ENCODE measurements around the gene CDA.

CDA gene

GRCh38 chr1:20588634-20589225 is at the start of gene CDA:
TSS of gene CDA (plus strand) at chr1:20589097. CDS start at chr1:20589130, 33 bp downstream.
- no peak for DNase-seq (ENCODE audit: low read depth in 2 of 2)

GRCh38 chr1:20540281-20540680 is 48.6 kb upstream of the CDA start:
- no peak for DNase-seq (ENCODE audit: low read depth in 2 of 2)

- DNase-seq (ENCODE audit: low read depth in 2 of 2), result no peak
Measured at GRCh38 chr1:20546637-20547036, 42.3 kb upstream of the CDA start.

GRCh38 chr1:20551161-20551560 is 37.7 kb upstream of the CDA start:
- DNase-seq (ENCODE audit: low read depth in 2 of 2), result no peak

GRCh38 chr1:20551945-20552727 is 36.8 kb upstream of the CDA start, which contains the start of gene FAM43B:
TSS of gene FAM43B (plus strand) at chr1:20552573. CDS start at chr1:20552974, 401 bp downstream.
- DNase-seq (ENCODE audit: low read depth in 2 of 2), result no peak

GRCh38 chr1:20552728-20553445 is 36.0 kb upstream of the CDA start:
- DNase-seq (ENCODE audit: low read depth in 2 of 2), result no peak

GRCh38 chr1:20555025-20555757 is 33.7 kb upstream of the CDA start:
- DNase-seq (ENCODE audit: low read depth in 2 of 2), result no peak

- no peak for DNase-seq (ENCODE audit: low read depth in 2 of 2)
Measured at GRCh38 chr1:20555758-20556120, 33.2 kb upstream of the CDA start.

GRCh38 chr1:20558191-20558590 is 30.7 kb upstream of the CDA start:
- no peak for DNase-seq (ENCODE audit: low read depth in 2 of 2)

GRCh38 chr1:20560966-20561365 is 27.9 kb upstream of the CDA start:
- no peak for DNase-seq (ENCODE audit: low read depth in 2 of 2)

GRCh38 chr1:20565234-20565633 is 23.7 kb upstream of the CDA start:
- DNase-seq (ENCODE audit: low read depth in 2 of 2), result no peak

GRCh38 chr1:20569523-20570098 is 19.3 kb upstream of the CDA start:
- DNase-seq (ENCODE audit: low read depth in 2 of 2), result no peak

GRCh38 chr1:20571427-20571826 is 17.5 kb upstream of the CDA start:
- no peak for DNase-seq (ENCODE audit: low read depth in 2 of 2)

- no peak for DNase-seq (ENCODE audit: low read depth in 2 of 2)
Measured at GRCh38 chr1:20573987-20574386, 14.9 kb upstream of the CDA start.

GRCh38 chr1:20574686-20575540 is 14.0 kb upstream of the CDA start:
- DNase-seq (ENCODE audit: low read depth in 2 of 2), result peak; percentile 2 to 22

GRCh38 chr1:20575541-20576336 is 13.2 kb upstream of the CDA start:
- DNase-seq (ENCODE audit: low read depth in 2 of 2), result no peak

- no peak for DNase-seq (ENCODE audit: low read depth in 2 of 2)
Measured at GRCh38 chr1:20578062-20578461, 10.8 kb upstream of the CDA start.

- no peak for DNase-seq (ENCODE audit: low read depth in 2 of 2)
Measured at GRCh38 chr1:20578721-20579395, 10.0 kb upstream of the CDA start.

GRCh38 chr1:20584890-20585289 is 4.0 kb upstream of the CDA start:
- no peak for DNase-seq (ENCODE audit: low read depth in 2 of 2)
